Measurements from ENCODE around the gene ADAM30.

DNA sequence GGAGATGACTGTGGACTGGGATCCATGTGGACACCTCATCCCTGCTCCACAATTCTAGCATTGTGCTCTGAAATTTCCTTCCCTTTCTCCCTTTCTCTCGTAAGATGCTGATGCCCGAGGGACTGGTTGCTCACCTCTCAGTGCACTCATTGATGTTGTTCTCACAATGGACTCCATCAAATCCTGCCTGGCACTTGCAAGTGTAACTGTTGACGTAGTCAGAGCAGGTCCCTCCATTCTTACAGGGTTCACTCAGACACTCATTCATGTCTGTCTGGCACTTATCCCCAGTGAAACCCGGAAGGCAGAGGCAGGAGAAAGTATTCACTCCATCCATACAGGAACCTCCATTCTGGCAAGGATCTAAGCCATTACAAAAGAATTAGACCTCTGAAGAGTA is 45.1 kb upstream of the ADAM30 start:
- TF ChIP-seq, protein P1, sequence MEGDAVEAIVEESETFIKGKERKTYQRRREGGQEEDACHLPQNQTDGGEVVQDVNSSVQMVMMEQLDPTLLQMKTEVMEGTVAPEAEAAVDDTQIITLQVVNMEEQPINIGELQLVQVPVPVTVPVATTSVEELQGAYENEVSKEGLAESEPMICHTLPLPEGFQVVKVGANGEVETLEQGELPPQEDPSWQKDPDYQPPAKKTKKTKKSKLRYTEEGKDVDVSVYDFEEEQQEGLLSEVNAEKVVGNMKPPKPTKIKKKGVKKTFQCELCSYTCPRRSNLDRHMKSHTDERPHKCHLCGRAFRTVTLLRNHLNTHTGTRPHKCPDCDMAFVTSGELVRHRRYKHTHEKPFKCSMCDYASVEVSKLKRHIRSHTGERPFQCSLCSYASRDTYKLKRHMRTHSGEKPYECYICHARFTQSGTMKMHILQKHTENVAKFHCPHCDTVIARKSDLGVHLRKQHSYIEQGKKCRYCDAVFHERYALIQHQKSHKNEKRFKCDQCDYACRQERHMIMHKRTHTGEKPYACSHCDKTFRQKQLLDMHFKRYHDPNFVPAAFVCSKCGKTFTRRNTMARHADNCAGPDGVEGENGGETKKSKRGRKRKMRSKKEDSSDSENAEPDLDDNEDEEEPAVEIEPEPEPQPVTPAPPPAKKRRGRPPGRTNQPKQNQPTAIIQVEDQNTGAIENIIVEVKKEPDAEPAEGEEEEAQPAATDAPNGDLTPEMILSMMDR (IDR thresholded peaks at IDR 0.05): no peak
- no peak for TF ChIP-seq POLR2A (IDR thresholded peaks at IDR 0.05)

All from heart left ventricle (tissue), 13 donors.